Endothelial cell of umbilical vein (primary cell): ENCODE measurements around the gene SERPINE1. TPM values are rescaled to one million over a fixed set of nuclear protein-coding genes. Genes with fewer than 3 reads are reported as not detected.
A peak's percentile ranks its signal among the peaks of the same experiment; 100 is the strongest.

Experiments used
- BruUV-seq: library from RNA; stranded (reverse); fragments of 400-500 nt; replicated peaks from 2 replicates; lab custom pipeline; 2021; lab: Mats Ljungman, UMichigan
- CTCF ChIA-PET: fragments of 300-600, 350-600 bp; sonication (Branson Sonifier 250); formaldehyde crosslinking; loops from one replicate; lab custom pipeline; 2021; ENCODE audit warnings: antibody characterized with exemption, inconsistent platforms; lab: Charles Lee
- POLR2A ChIA-PET: fragments of 300-600, 350-600 bp; sonication (Branson Sonifier 250); formaldehyde crosslinking; loops from one replicate; lab custom pipeline; 2021; ENCODE audit warnings: antibody characterized with exemption, inconsistent platforms; lab: Charles Lee
- DNase-seq: peaks from one replicate; pipeline ENCODE4 v3.0.0-alpha.2; 2011; ENCODE audit warnings: low read depth, low spot score
- FAIRE-seq: peaks from 2 replicates; lab custom pipeline; 2011; peaks lifted over from hg19 to GRCh38; lab: Jason Lieb, UNC
- H2AFZ ChIP-seq: 2 replicates; pipeline ENCODE4 v1.6.0; 2012; ENCODE audit warnings: low read depth, low read length, control low read depth, inconsistent platforms
- H3K27ac ChIP-seq: 2 replicates; pipeline ENCODE4 v1.5.1; 2011; ENCODE audit warnings: low read depth, mild to moderate bottlenecking, control low read depth, low read length, moderate library complexity; ENCODE audit not compliant: insufficient read depth
- H3K27me3 ChIP-seq, 2 experiments: 2 replicates each; pipeline versions ENCODE4 v1.6.0 to v1.6.1; 2011; ENCODE audit warnings: low read length in 2 of 2, mixed read lengths in 1 of 2; ENCODE audit not compliant: control insufficient read depth in 2 of 2, insufficient read depth in 2 of 2
- H3K36me3 ChIP-seq, 2 experiments: 2 replicates in 1 of 2; 3 replicates in 1 of 2; pipeline ENCODE4 v1.5.1; 2011; ENCODE audit warnings: low read length in 2 of 2, mild to moderate bottlenecking in 1 of 2, moderate library complexity in 1 of 2; ENCODE audit not compliant: control insufficient read depth in 2 of 2, insufficient read depth in 2 of 2; ENCODE audit errors: extremely low read depth in 1 of 2
- H3K4me1 ChIP-seq: 3 replicates; pipeline ENCODE4 v1.5.1; 2011; ENCODE audit warnings: mild to moderate bottlenecking, low read length; ENCODE audit not compliant: control insufficient read depth, insufficient read depth; ENCODE audit errors: extremely low read depth
- H3K4me2 ChIP-seq: 2 replicates; pipeline ENCODE4 v1.6.1; 2011; ENCODE audit warnings: low read length, control low read depth, mixed read lengths; ENCODE audit not compliant: insufficient read depth
- H3K4me3 ChIP-seq, 3 experiments: fragments of 200-600 bp in 1 of 3; sonication (generic), shearing (Covaris generic) in 1 of 3; replicated peaks in 1 of 3; 2 replicates each; pipeline ENCODE4 v1.5.1; 2011 to 2016; ENCODE audit warnings: control low read depth in 3 of 3, low read length in 3 of 3, mild to moderate bottlenecking in 2 of 3, inconsistent platforms in 1 of 3, low read depth in 1 of 3, moderate library complexity in 1 of 3; ENCODE audit not compliant: insufficient read depth in 1 of 3
- H3K79me2 ChIP-seq: 2 replicates; pipeline ENCODE4 v1.6.0; 2012; ENCODE audit warnings: low read length, inconsistent platforms; ENCODE audit not compliant: control insufficient read depth, insufficient read depth
- H3K9ac ChIP-seq: replicated peaks from 2 replicates; pipeline ENCODE3; 2011; ENCODE audit warnings: low read length, control low read depth; ENCODE audit not compliant: insufficient read depth; ENCODE audit errors: extremely low read depth
- H3K9me1 ChIP-seq: replicated peaks from 3 replicates; pipeline ENCODE4 v1.6.0; 2011; ENCODE audit warnings: mild to moderate bottlenecking, low read length; ENCODE audit not compliant: control insufficient read depth, insufficient read depth; ENCODE audit errors: extremely low read depth
- H3K9me3 ChIP-seq: replicated peaks from 2 replicates; pipeline ENCODE4 v1.5.1; 2012; ENCODE audit warnings: low read length, inconsistent platforms; ENCODE audit not compliant: control insufficient read depth, insufficient read depth
- H4K20me1 ChIP-seq: replicated peaks from 2 replicates; pipeline ENCODE3; 2011; ENCODE audit warnings: mild to moderate bottlenecking, low read length; ENCODE audit not compliant: control insufficient read depth, insufficient read depth; ENCODE audit errors: extremely low read depth
- CTCF ChIP-seq, 2 donors: IDR thresholded peaks; 1 replicate in 1 of 2; 2 replicates in 1 of 2; pipeline ENCODE4 v1.5.1; 2011; ENCODE audit warnings: low read length in 2 of 2, mild to moderate bottlenecking in 2 of 2, moderate library complexity in 2 of 2, control low read depth in 1 of 2, inconsistent platforms in 1 of 2, low read depth in 1 of 2; ENCODE audit not compliant: insufficient read depth in 1 of 2; ENCODE audit errors: extremely low read depth in 1 of 2
- EZH2 ChIP-seq: IDR thresholded peaks from 2 replicates; pipeline ENCODE4 v1.6.1; 2012; ENCODE audit warnings: borderline replicate concordance, low read depth, mild to moderate bottlenecking, moderate library complexity, low read length, inconsistent platforms; ENCODE audit not compliant: severe bottlenecking
- FOS ChIP-seq: IDR thresholded peaks from 2 replicates; pipeline ENCODE4 v1.6.1; 2011; ENCODE audit warnings: mild to moderate bottlenecking, low read length, moderate library complexity, borderline replicate concordance; ENCODE audit not compliant: insufficient read depth
- GATA2 ChIP-seq: IDR thresholded peaks from 2 replicates; pipeline ENCODE4 v1.7.0; 2011; ENCODE audit warnings: low read depth, mild to moderate bottlenecking, moderate library complexity, mixed read lengths, low read length; ENCODE audit not compliant: insufficient read length, insufficient read depth
- JUN ChIP-seq: IDR thresholded peaks from 2 replicates; pipeline ENCODE4 v1.6.1; 2011; ENCODE audit warnings: borderline replicate concordance, low read depth; ENCODE audit not compliant: insufficient read length, insufficient read depth
- MAX ChIP-seq: IDR thresholded peaks from 2 replicates; pipeline ENCODE4 v1.6.1; 2011; ENCODE audit not compliant: insufficient read depth, insufficient read length
- MYC ChIP-seq: IDR thresholded peaks from one replicate; pipeline ENCODE4 v1.6.1; 2011; ENCODE audit warnings: mild to moderate bottlenecking, low read depth, low read length
- POLR2A ChIP-seq: IDR thresholded peaks from 2 replicates; pipeline ENCODE4 v1.6.1; 2012; ENCODE audit warnings: low read depth, mild to moderate bottlenecking, control low read depth, low read length
- POLR2AphosphoS5 ChIP-seq: IDR thresholded peaks from 2 replicates; pipeline ENCODE4 v1.6.1; 2012; ENCODE audit warnings: low read depth, mild to moderate bottlenecking, control low read depth, low read length, moderate library complexity; ENCODE audit not compliant: insufficient read depth
- dilution Hi-C: fragments of 300-500 bp; cut with MboI; formaldehyde crosslinking; loops from one replicate; pipeline ENCODE4 v1.15.0; 2019; ENCODE audit warnings: low sequenced_read_pairs; ENCODE audit not compliant: extremely low pct_ligation_motif_present
- intact Hi-C: fragments of 100-400 bp; cut with micrococcal nuclease; formaldehyde crosslinking; loops from one replicate; pipeline ENCODE4 v1.10.0; 2022
- polyA plus RNA-seq, 4 experiments: library from polyadenylated mRNA; depleted of rRNA in 3 of 4; stranded (reverse) in 3 of 4; unstranded in 1 of 4; fragments of >200 nt; gene quantifications; 2 replicates each; pipeline versions ENCODE4 v1.2.1 to v1.2.3, GENCODE V29; 2011 to 2012; ENCODE audit warnings: missing spikeins in 1 of 4
- total RNA-seq: library from RNA; stranded (reverse); gene quantifications from 2 replicates; pipeline ENCODE4 v1.2.3, GENCODE V29; 2021

The SERPINE1 gene
- total and polyA plus RNA-seq, 2 donors (not counting 3 experiments of a cell fraction or from before 2014, with no cell fraction given) = 2,296 to 4,637 TPM

GRCh38 chr7:101119876-101120275 is 7.0 kb upstream of the SERPINE1 start:
- Histone ChIP-seq H3K9me3 (no peaks in the 10 kb centered on the region), H3K9me1 (no peaks in the 10 kb centered on the region), H3K9ac (no peak overlapping the region), H3K4me3 (no peak overlapping the region), H3K79me2 (peaks cover 13% of the 10 kb centered on the region), H2AFZ (no peak overlapping the region), H3K4me1 (peaks cover 64% of the 10 kb centered on the region), H3K4me2 (no peak overlapping the region), H3K27me3 (no peaks in the 10 kb centered on the region), H3K36me3 (no peaks in the 10 kb centered on the region), H4K20me1 (no peaks in the 10 kb centered on the region), H3K27ac (peak overlapping the region; percentile 83)
- TF ChIP-seq FOS (no peak), CTCF (IDR thresholded peaks at IDR 0.05; ENCODE audit: extremely low read depth in 1 of 2, insufficient read depth in 1 of 2, low read depth in 1 of 2, low read length in 2 of 2) (no peak), JUN (no peak)
- POLR2A ChIA-PET = interaction anchor here (0.8 to 3.6 kb wide), 4 partner anchors 11 to 21 kb away, joined by 3 to 15 read pairs (median 4); no protein-coding TSS in a partner anchor
- dilution Hi-C loops (no loop called here), intact Hi-C loops (loop anchor here (10.0 kb wide), 1 partner anchor 1015 kb away; the partner anchor contains the start of genes AP4M1 and MCM7)
- DNase-seq (peak; percentile 37), FAIRE-seq (no peak)
- no TSS peak for BruUV-seq
- CTCF ChIA-PET = interaction anchor here (3.5 kb wide), 1 partner anchor 25 kb away, joined by 14 read pairs; no protein-coding TSS in a partner anchor

GRCh38 chr7:101120315-101120714 is 6.6 kb upstream of the SERPINE1 start:
- intact Hi-C loops = loop anchor here (10.0 kb wide), 1 partner anchor 1016 kb away; the partner anchor contains the start of genes AP4M1 and MCM7
- DNase-seq (no peak), FAIRE-seq (no peak)
- TF ChIP-seq POLR2A (no peak), JUN (no peak), GATA2 (no peak), FOS (no peak), EZH2 (no peak), MYC (no peak), CTCF (IDR thresholded peaks at IDR 0.05; ENCODE audit: extremely low read depth in 1 of 2, insufficient read depth in 1 of 2, low read depth in 1 of 2, low read length in 2 of 2) (no peak), POLR2AphosphoS5 (no peak), MAX (no peak)
- H3K9me3 ChIP-seq = no peaks in the 10 kb centered on the region
- ChIA-PET CTCF (interaction anchor here (3.5 kb wide), 1 partner anchor 25 kb away, joined by 14 read pairs; no protein-coding TSS in a partner anchor), POLR2A (interaction anchor here (0.7 to 1.4 kb wide), 5 partner anchors 9 to 21 kb away, joined by 3 to 11 read pairs (median 5); no protein-coding TSS in a partner anchor)
- H3K27me3 ChIP-seq = no peaks in the 10 kb centered on the region
- no peak overlapping the region for H3K4me3 ChIP-seq
- no peak overlapping the region for H2AFZ ChIP-seq
- H3K4me1 ChIP-seq = peaks cover 69% of the 10 kb centered on the region
- no peaks in the 10 kb centered on the region for H3K36me3 ChIP-seq
- H3K4me2 ChIP-seq = no peak overlapping the region
- H3K27ac ChIP-seq = peak overlapping the region; percentile 83
- H3K79me2 ChIP-seq = peaks cover 14% of the 10 kb centered on the region
- BruUV-seq = no TSS peak
- no peak overlapping the region for H3K9ac ChIP-seq
- no peaks in the 10 kb centered on the region for H4K20me1 ChIP-seq
- dilution Hi-C loops = no loop called here
- H3K9me1 ChIP-seq = no peaks in the 10 kb centered on the region
